Measurements from ENCODE around the gene SHROOM2. TPM values are rescaled to one million over a fixed set of nuclear protein-coding genes. Genes with fewer than 3 reads are reported as not detected.
"Not testable (repeated sequence)": the region's sequence is repeated elsewhere in the genome, so short reads cannot be mapped to it uniquely, and the experiment has no call there.

SHROOM2 gene
- total RNA-seq, 1 experiment from 2014 or later, result 0.57 TPM

DNA sequence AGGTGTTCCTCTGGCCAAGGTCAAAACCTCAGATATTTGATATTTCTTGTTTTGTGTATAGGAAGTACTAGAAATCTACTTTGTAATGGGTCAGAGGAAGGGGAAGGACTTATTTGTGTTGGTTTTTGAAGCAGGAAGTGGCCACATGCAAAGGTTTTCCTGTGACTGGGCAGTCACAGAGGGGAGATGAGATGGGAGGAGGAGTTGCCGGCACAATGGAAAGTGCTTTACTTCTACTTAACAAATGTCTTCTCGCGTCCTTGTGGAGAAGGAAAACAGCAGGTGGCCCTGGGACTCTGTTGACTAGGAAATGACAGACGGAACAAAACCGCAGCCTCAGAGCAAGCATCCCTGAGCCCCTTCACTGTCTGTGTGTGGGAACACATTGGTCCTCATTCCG lies 46.6 kb downstream of the SHROOM2 start:
- H3K4me1 ChIP-seq, result no peaks in the 10 kb centered on the region; the same call in 1 of the 2 replicates
- H3K4me3 ChIP-seq, result no peak overlapping the region
- DNase-seq, result peak; percentile 48 to 67
- H3K27me3 ChIP-seq, result no peaks in the 10 kb centered on the region
- no peaks in the 10 kb centered on the region for H3K9me3 ChIP-seq (replicated peaks)
- H3K27ac ChIP-seq, result no peak overlapping the region
- H3K36me3 ChIP-seq, result no peaks in the 10 kb centered on the region

DNA sequence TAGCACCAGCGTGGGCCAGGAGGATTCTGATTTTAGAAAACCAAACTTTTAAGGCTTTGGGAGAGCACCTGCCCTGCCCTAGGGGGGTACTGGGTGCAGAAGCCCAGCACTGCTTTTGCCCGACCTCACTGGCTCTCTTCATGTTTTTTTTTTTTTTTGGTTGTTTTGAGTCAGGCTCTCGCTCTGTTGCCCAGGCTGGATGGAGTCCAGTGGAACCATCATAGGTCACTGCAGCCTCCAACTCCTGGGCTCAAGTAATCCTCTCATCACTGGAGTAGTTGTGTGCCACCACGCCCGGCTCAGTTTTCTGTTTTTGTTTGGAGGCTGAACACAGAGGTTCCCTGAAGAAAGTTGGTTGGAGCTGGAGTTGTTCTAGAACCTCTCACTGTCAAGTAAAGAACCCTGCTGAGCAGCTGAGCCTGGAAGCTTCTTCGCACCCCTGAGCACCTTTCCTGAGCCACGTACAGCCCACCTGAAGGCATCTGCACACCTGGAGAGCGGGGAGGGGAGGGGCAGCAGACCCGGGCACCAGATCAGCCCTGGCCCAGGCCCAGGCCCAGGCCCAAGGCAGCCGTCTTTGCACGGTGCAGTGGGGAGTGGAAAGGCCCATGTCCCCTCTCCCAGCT lies 49.5 kb downstream of the SHROOM2 start:
- Histone ChIP-seq H3K9me3 (replicated peaks) (no peaks in the 10 kb centered on the region), H3K4me3 (no peak overlapping the region), H3K36me3 (no peaks in the 10 kb centered on the region), H3K27me3 (no peaks in the 10 kb centered on the region), H3K4me1 (no peaks in the 10 kb centered on the region; the same call in 1 of the 2 replicates), H3K27ac (no peak overlapping the region)
- no peak for DNase-seq

GRCh38 chrX:9842541-9842940 lies 56.3 kb downstream of the SHROOM2 start:
- H3K36me3 ChIP-seq, result no peaks in the 10 kb centered on the region
- no peaks in the 10 kb centered on the region for H3K9me3 ChIP-seq (replicated peaks)
- no peak for DNase-seq
- H3K27me3 ChIP-seq, result no peaks in the 10 kb centered on the region
- no peak overlapping the region for H3K27ac ChIP-seq
- H3K4me1 ChIP-seq, result no peaks in the 10 kb centered on the region
- no peak overlapping the region for H3K4me3 ChIP-seq

GRCh38 chrX:9844936-9845577 lies 58.8 kb downstream of the SHROOM2 start:
- DNase-seq, result no peak
- Histone ChIP-seq H3K36me3 (no peaks in the 10 kb centered on the region), H3K9me3 (replicated peaks) (no peaks in the 10 kb centered on the region), H3K27ac (no peak overlapping the region), H3K4me3 (no peak overlapping the region), H3K4me1 (no peaks in the 10 kb centered on the region), H3K27me3 (no peaks in the 10 kb centered on the region)

GRCh38 chrX:9845578-9845952 lies 59.3 kb downstream of the SHROOM2 start:
- Histone ChIP-seq H3K4me1 (no peaks in the 10 kb centered on the region), H3K27me3 (no peaks in the 10 kb centered on the region), H3K27ac (no peak overlapping the region), H3K9me3 (replicated peaks) (no peaks in the 10 kb centered on the region), H3K4me3 (no peak overlapping the region), H3K36me3 (no peaks in the 10 kb centered on the region)
- DNase-seq, result no peak

DNA sequence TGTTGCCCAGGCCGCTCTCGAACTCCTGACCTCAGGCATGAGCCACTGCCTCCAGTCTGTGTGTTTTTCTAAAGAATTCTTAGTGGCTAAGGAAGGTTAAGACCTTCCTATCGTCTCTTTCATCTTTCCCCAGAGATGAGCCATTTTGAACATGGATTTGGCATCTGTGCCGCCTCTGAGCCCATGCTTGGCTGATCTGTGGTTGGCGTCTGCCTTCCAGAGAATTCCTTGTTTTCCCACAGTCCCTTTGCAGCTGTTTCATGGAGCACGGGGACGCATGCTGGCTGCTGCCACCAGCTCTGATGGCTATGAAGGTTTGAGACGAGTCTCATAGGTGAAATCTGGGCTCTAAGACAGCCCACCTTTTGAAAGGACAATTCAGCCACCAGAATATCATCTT lies 60.4 kb downstream of the SHROOM2 start:
- Histone ChIP-seq H3K36me3 (no peaks in the 10 kb centered on the region), H3K4me3 (no peak overlapping the region), H3K4me1 (no peaks in the 10 kb centered on the region), H3K27ac (no peak overlapping the region), H3K27me3 (no peaks in the 10 kb centered on the region), H3K9me3 (replicated peaks) (no peaks in the 10 kb centered on the region)
- peak in 1 of 2 experiments; percentile 11 for DNase-seq

GRCh38 chrX:9847071-9847470 lies 60.8 kb downstream of the SHROOM2 start:
- no peaks in the 10 kb centered on the region for H3K4me1 ChIP-seq
- no peak for DNase-seq
- no peaks in the 10 kb centered on the region for H3K27me3 ChIP-seq
- H3K27ac ChIP-seq, result no peak overlapping the region
- no peak overlapping the region for H3K4me3 ChIP-seq
- H3K9me3 ChIP-seq (replicated peaks), result no peaks in the 10 kb centered on the region
- no peaks in the 10 kb centered on the region for H3K36me3 ChIP-seq

DNA sequence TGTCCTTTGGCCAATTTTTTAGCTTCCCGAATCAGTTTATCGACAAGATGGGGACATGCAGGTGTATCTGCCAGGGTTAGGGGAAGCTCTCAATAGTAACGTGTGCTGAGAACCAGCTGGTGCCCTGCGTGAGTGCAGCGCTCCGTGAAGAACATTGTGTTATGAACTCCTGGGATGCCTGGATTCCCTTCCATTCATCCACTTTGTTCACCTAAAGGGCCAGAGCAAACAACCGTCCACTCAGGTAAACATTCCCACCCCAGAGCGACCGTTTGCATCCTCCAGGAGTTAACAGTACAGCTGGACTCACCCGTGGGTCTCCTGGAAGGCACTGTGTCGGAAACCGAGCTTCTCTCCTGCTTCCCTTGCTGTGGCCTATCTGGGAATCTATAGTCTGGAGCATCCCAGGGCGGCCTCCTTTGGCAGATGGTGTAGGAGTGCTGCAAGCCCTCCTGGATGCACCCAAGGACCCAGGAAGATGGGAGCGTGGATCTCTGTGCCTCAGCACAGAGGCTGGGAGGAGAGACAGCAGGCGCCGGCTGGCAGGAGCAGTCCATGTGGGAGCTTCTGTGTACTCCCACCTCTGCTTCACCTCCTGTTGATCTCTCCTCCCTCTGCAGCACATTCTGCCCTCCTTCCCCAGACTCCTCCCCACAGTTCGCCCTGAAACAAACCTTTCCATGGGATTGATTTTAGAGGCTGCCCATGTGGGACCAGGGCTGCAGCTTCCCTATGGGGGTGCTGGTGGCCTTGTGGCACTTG lies 62.7 kb downstream of the SHROOM2 start:
- H3K4me3 ChIP-seq, result no peak overlapping the region
- no peak for DNase-seq
- no peaks in the 10 kb centered on the region for H3K27me3 ChIP-seq
- no peak overlapping the region for H3K27ac ChIP-seq
- no peaks in the 10 kb centered on the region for H3K36me3 ChIP-seq
- no peaks in the 10 kb centered on the region for H3K9me3 ChIP-seq (replicated peaks)
- H3K4me1 ChIP-seq, result no peaks in the 10 kb centered on the region

GRCh38 chrX:9851890-9852289 lies 65.7 kb downstream of the SHROOM2 start:
- H3K4me3 ChIP-seq, result no peak overlapping the region
- no peaks in the 10 kb centered on the region for H3K4me1 ChIP-seq
- H3K27ac ChIP-seq, result no peak overlapping the region
- H3K36me3 ChIP-seq, result no peaks in the 10 kb centered on the region
- peaks cover 1% of the 10 kb centered on the region; the same call in 1 of the 2 replicates for H3K27me3 ChIP-seq
- DNase-seq, result no peak
- no peaks in the 10 kb centered on the region for H3K9me3 ChIP-seq (replicated peaks)

GRCh38 chrX:9853307-9853706 lies 67.1 kb downstream of the SHROOM2 start:
- Histone ChIP-seq H3K27me3 (peaks cover 3% of the 10 kb centered on the region; the same call in 1 of the 2 replicates), H3K4me1 (no peaks in the 10 kb centered on the region), H3K9me3 (replicated peaks) (no peaks in the 10 kb centered on the region), H3K27ac (no peak overlapping the region), H3K4me3 (no peak overlapping the region), H3K36me3 (no peaks in the 10 kb centered on the region)
- DNase-seq, result no peak

- Histone ChIP-seq H3K9me3 (replicated peaks) (no peaks in the 10 kb centered on the region), H3K4me1 (no peaks in the 10 kb centered on the region), H3K36me3 (no peaks in the 10 kb centered on the region), H3K27ac (no peak overlapping the region), H3K27me3 (peaks cover 3% of the 10 kb centered on the region; the same call in 1 of the 2 replicates), H3K4me3 (no peak overlapping the region)
- no peak for DNase-seq
Measured at GRCh38 chrX:9855561-9856283, 69.5 kb downstream of the SHROOM2 start.

DNA sequence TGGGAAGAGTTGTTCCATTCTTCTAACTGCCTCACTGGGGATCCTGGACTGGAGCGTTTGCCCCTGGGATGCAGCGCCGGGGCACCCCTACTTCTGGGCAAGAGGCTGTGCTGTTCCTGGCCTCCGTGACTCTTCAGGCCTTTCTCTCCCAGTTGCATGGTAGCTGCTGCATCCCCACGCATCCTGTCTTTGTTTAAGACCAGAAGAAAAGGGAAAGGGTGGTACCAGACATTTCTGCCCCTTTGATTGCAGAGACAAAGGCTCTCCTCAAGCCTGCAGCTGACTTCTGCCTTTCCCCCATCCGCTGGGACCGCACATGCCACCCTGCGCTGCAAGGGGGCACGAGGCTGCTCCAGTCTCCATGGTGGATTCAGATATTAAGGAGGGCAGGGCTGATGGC lies 70.4 kb downstream of the SHROOM2 start:
- peaks cover 3% of the 10 kb centered on the region; the same call in 1 of the 2 replicates for H3K27me3 ChIP-seq
- DNase-seq, result no peak
- no peak overlapping the region for H3K4me3 ChIP-seq
- H3K36me3 ChIP-seq, result no peaks in the 10 kb centered on the region
- no peaks in the 10 kb centered on the region for H3K9me3 ChIP-seq (replicated peaks)
- no peak overlapping the region for H3K27ac ChIP-seq
- no peaks in the 10 kb centered on the region for H3K4me1 ChIP-seq

DNA sequence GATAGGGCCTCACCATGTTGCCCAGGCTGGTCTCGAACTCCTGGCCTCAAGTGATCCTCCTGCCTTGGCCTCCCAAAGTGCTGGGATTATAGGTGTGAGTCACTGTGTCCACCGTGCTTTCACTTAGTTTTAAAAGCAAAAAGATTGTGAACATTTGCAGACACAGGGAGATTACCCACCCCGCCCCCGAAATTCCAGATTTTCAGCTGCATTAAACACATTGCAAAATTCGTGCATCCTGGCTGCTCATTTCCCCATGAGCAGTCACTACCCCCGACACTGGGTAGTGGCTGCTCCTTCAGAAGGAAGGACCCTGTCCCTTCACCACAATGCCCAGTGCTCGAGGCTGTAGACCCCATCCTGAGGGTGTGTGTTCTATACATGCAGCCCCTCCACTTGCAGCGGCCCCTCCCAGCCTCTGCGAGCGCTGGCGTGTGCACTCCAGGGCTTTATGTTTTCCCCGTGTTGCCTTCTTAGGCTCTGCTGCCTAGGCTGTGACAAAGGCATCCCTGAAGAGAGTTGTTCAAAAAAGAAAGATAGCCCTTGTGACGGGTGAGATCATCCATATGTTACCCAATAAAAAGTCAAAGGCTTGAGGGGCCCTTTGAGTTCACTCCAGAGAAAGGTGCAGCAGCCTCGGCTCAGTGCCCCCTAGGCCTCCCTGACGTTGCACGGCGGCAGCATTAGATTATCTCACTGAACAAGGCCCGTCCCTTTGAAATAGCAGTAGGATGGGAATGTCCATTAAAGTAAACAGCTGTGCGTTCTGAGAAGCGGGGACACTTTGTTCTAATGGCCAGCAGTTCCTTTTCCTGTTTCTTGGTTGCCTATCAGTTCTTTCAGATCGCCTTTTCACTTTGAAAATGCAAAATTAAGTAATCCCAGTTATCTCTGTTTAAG lies 71.6 kb downstream of the SHROOM2 start:
- H3K4me1 ChIP-seq, result no peaks in the 10 kb centered on the region
- no peak overlapping the region for H3K27ac ChIP-seq
- no peaks in the 10 kb centered on the region for H3K9me3 ChIP-seq (replicated peaks)

DNA sequence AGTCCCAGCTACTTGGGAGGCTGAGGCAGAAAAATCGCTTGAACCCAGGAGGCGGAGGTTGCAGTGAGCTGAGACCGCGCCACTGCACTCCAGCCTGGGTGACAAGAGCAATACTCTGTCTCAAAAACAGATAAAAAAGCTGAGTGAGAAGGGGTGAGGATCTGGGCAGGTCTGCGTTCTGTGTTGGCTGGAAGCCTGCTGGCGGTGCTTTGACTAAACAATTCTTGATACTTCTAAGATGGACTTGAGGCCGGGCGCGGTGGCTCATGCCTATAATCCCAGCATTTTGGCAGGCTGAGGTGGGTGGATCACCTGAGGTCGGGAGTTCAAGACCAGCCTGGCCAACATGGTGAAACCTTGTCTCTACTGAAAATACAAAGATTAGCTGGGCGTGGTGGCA lies 72.5 kb downstream of the SHROOM2 start:
- not testable (repeated sequence) for H3K27ac ChIP-seq; H3K9me3 ChIP-seq (replicated peaks); DNase-seq; H3K36me3 ChIP-seq; H3K4me1 ChIP-seq; H3K4me3 ChIP-seq; H3K27me3 ChIP-seq

More for the DNA sequence above, 71.6 kb downstream of the SHROOM2 start:
- DNase-seq, result no peak
- H3K4me3 ChIP-seq, result no peak overlapping the region
- peaks cover 3% of the 10 kb centered on the region; the same call in 1 of the 2 replicates for H3K27me3 ChIP-seq
- H3K36me3 ChIP-seq, result no peaks in the 10 kb centered on the region

Data from SJCRH30 (cell line).